HEK293 (cell line): ENCODE results near the gene INF2.
A peak's percentile ranks its signal among the peaks of the same experiment; 100 is the strongest.

Source experiments
- CTCF ChIA-PET: fragments of 350-600 bp; formaldehyde crosslinking; extraction: SDS; loops from one replicate; lab custom pipeline; 2021; ENCODE audit warnings: antibody characterized with exemption; lab: Yijun Ruan, JAX
- POLR2A ChIA-PET: fragments of 300-600 bp; formaldehyde crosslinking; extraction: SDS; loops from one replicate; lab custom pipeline; 2020; ENCODE audit warnings: antibody characterized with exemption, inconsistent platforms; lab: Yijun Ruan, JAX
- H3K27ac ChIP-seq: fragments of 200-500 bp; sonication (Bioruptor generic); 2 replicates; pipeline ENCODE4 v1.5.1; 2014; ENCODE audit warnings: low read depth, low read length, control low read depth, inconsistent platforms; ENCODE audit errors: extremely low read depth
- H3K36me3 ChIP-seq, 2 experiments: fragments of 200-500 bp in 1 of 2; sonication (Bioruptor generic) in 1 of 2; 1 replicate in 1 of 2; 2 replicates in 1 of 2; pipeline ENCODE4 v1.5.1; 2014 to 2017; ENCODE audit warnings: inconsistent platforms in 2 of 2, low read length in 2 of 2; ENCODE audit not compliant: control insufficient read depth in 2 of 2, insufficient read depth in 1 of 2
- H3K4me1 ChIP-seq: fragments of 200-500 bp; sonication (Bioruptor generic); 2 replicates; pipeline ENCODE4 v1.5.1; 2014; ENCODE audit warnings: mild to moderate bottlenecking, low read length, inconsistent platforms; ENCODE audit not compliant: control insufficient read depth, insufficient read depth
- H3K4me3 ChIP-seq: 2 replicates; pipeline ENCODE4 v1.5.1; 2011; ENCODE audit warnings: low read depth, mild to moderate bottlenecking, control low read depth, low read length, moderate library complexity
- H3K9me3 ChIP-seq: fragments of 200-500 bp; sonication (Bioruptor generic); 2 replicates; pipeline ENCODE4 v1.5.1; 2014; ENCODE audit warnings: low read depth, low read length, inconsistent platforms; ENCODE audit not compliant: control insufficient read depth, insufficient read depth
- GLIS1 ChIP-seq: fragments of 450-650 bp; formaldehyde crosslinking; IDR thresholded peaks from 2 replicates; pipeline ENCODE4 v1.5.1; 2016; ENCODE audit warnings: missing biosample characterization, missing genetic modification characterization
- GLIS2 ChIP-seq: fragments of 450-650 bp; formaldehyde crosslinking; IDR thresholded peaks from 2 replicates; pipeline ENCODE4 v1.5.1; 2016; ENCODE audit warnings: missing biosample characterization, missing genetic modification characterization
- PRDM2 ChIP-seq: fragments of 450-650 bp; formaldehyde crosslinking; IDR thresholded peaks from 2 replicates; pipeline ENCODE4 v1.5.1; 2016; ENCODE audit warnings: missing biosample characterization, missing genetic modification characterization, borderline replicate concordance
- SCRT2 ChIP-seq: fragments of 450-650 bp; formaldehyde crosslinking; IDR thresholded peaks from 2 replicates; pipeline ENCODE4 v1.5.1; 2016; ENCODE audit warnings: missing biosample characterization, missing genetic modification characterization
- TSHZ1 ChIP-seq: fragments of 450-650 bp; formaldehyde crosslinking; IDR thresholded peaks from 2 replicates; pipeline ENCODE4 v1.5.1; 2016; ENCODE audit warnings: missing biosample characterization, missing genetic modification characterization, borderline replicate concordance
- ZBTB10 ChIP-seq: fragments of 450-650 bp; formaldehyde crosslinking; IDR thresholded peaks from 2 replicates; pipeline ENCODE4 v1.5.1; 2016; ENCODE audit warnings: missing biosample characterization, missing genetic modification characterization
- ZNF112 ChIP-seq: fragments of 450-650 bp; formaldehyde crosslinking; IDR thresholded peaks from 2 replicates; pipeline ENCODE4 v1.5.0; 2017; ENCODE audit warnings: missing biosample characterization, missing genetic modification characterization
- ZNF23 ChIP-seq: fragments of 450-650 bp; formaldehyde crosslinking; IDR thresholded peaks from 2 replicates; pipeline ENCODE4 v1.5.1; 2016; ENCODE audit warnings: missing biosample characterization, missing genetic modification characterization, borderline replicate concordance
- ZNF48 ChIP-seq: fragments of 450-650 bp; formaldehyde crosslinking; IDR thresholded peaks from 2 replicates; pipeline ENCODE4 v1.5.1; 2016; ENCODE audit warnings: missing biosample characterization, missing genetic modification characterization
- ZNF530 ChIP-seq: fragments of 450-650 bp; formaldehyde crosslinking; IDR thresholded peaks from 2 replicates; pipeline ENCODE4 v1.5.1; 2016; ENCODE audit warnings: low read depth, missing biosample characterization, missing genetic modification characterization
- ZNF555 ChIP-seq: fragments of 450-650 bp; formaldehyde crosslinking; conservative IDR thresholded peaks from 2 replicates; pipeline ENCODE4 v1.5.1; 2017; ENCODE audit warnings: missing biosample characterization, mild to moderate bottlenecking, missing genetic modification characterization, inconsistent platforms
- ZNF585B ChIP-seq: fragments of 450-650 bp; formaldehyde crosslinking; IDR thresholded peaks from 2 replicates; pipeline ENCODE4 v1.5.1; 2016; ENCODE audit warnings: missing biosample characterization, missing genetic modification characterization
- ZNF777 ChIP-seq: fragments of 450-650 bp; formaldehyde crosslinking; IDR thresholded peaks from 2 replicates; pipeline ENCODE4 v1.5.1; 2017; ENCODE audit warnings: missing biosample characterization, missing genetic modification characterization, borderline replicate concordance

The INF2 gene

GRCh38 chr14:104717646-104718045 is 28.2 kb downstream of the INF2 start (continued):
- TF ChIP-seq PRDM2 (no peak), SCRT2 (no peak), TSHZ1 (tag by site-specific recombination) (no peak), ZNF530 (tag by site-specific recombination) (no peak), ZNF777 (tag by site-specific recombination) (no peak), ZNF48 (tag by site-specific recombination) (no peak), ZNF23 (no peak), ZBTB10 (tag by site-specific recombination) (no peak), ZNF585B (tag by site-specific recombination) (no peak), ZNF555 (no peak)

- no peaks in the 10 kb centered on the region for H3K9me3 ChIP-seq
- POLR2A ChIA-PET = no interaction called here
- H3K27ac ChIP-seq = no peak overlapping the region
- no peaks in the 10 kb centered on the region for H3K4me1 ChIP-seq
- CTCF ChIA-PET = interaction anchor here (0.6 kb wide), 1 partner anchor 37 kb away, joined by 7 read pairs; no protein-coding TSS in a partner anchor
- TF ChIP-seq GLIS2 (tag by site-specific recombination) (peak; percentile 67), ZNF112 (tag by site-specific recombination) (no peak), GLIS1 (peak; percentile 62)
- peaks cover 0 to 34% of the 10 kb centered on the region in 2 experiments; a peak in 1 of 3 replicates for H3K36me3 ChIP-seq
- H3K4me3 ChIP-seq = no peak overlapping the region
These were observed 28.7 kb downstream of the INF2 start for GRCh38 chr14:104718147-104718546.
